Measurements from ENCODE around the gene VASN.

VASN gene

DNA sequence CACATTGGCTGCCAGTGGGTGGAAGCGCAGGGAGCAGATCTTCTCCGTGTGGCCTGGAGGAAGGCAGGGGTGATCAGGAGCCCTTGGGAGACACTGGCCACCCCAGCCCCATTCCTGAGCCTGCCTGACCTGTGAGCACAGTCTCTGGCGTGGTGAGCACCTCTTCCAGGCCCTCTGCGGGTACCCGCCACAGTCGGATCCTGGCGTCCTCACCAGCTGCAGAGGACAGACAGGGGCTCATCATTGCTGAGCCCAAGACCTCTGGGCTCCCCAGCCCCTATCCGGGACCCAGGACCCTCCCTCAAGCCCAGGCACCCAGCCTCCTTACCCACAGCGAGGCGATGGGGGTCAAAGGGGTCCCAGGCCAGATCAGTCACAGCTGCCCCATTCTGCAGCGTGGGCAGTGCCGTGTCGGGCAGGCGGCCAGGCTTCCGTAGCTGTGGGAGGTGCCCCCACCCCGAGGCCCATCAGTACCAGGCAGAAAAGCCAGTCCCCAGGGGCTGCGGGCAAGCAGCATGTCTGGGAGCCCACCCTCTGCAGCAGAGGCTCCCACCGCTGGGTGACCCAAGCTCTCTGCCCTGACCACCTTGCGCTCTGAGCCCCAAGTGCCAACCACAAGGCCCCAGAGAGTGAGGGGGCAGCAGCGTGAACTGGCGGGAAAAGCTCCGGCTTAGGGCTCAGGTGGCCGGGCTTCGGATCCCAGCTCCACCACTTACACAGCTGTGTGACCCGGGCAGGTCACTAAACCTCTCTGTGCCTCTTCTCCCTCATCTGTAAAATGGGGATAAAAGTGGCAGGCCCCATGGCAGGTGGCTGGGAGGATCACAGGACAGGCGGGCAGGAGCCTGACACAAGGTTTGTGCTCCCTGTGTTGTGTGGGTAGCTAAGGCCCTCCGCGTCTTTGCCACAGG, 10.4 kb upstream of the VASN start:
- Histone ChIP-seq H3K36me3 (ENCODE audit: control insufficient read depth, insufficient read depth, low read length) (peaks cover 41% of the 10 kb centered on the region), H3K4me3 (replicated peaks; ENCODE audit: low read depth, low read length) (no peak overlapping the region), H3K27me3 (replicated peaks; ENCODE audit: control insufficient read depth, insufficient read depth, low read length) (no peaks in the 10 kb centered on the region)
- TF ChIP-seq CTCF (IDR thresholded peaks at IDR 0.05; ENCODE audit: insufficient read depth, low read length, poor library complexity, severe bottlenecking) = no peak
- DNase-seq (ENCODE audit: extremely low read depth, insufficient read length) = no peak

DNA sequence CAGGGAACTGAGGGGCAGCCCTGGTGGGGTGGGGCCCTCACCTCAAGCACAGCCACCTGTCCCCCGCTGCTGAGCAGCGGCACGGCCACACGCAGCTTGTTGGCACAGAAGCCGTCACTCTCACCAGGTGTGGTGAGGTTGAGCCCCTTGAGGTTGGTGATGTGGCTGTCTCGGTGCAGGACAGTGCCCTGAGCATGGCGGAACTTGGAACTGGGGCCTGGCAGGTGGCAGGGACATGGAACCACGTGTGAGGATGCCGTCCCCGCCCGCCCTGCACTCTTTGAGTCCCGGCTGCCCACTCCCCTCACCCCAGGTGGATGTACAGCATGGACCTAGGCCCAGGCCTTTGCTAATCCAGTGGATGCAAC, 9.7 kb upstream of the VASN start:
- Histone ChIP-seq H3K27me3 (replicated peaks; ENCODE audit: control insufficient read depth, insufficient read depth, low read length) (no peaks in the 10 kb centered on the region), H3K4me3 (replicated peaks; ENCODE audit: low read depth, low read length) (no peak overlapping the region), H3K36me3 (ENCODE audit: control insufficient read depth, insufficient read depth, low read length) (peaks cover 39% of the 10 kb centered on the region)
- TF ChIP-seq CTCF (IDR thresholded peaks at IDR 0.05; ENCODE audit: insufficient read depth, low read length, poor library complexity, severe bottlenecking) = no peak
- DNase-seq (ENCODE audit: extremely low read depth, insufficient read length) = no peak

- Histone ChIP-seq H3K4me3 (replicated peaks; ENCODE audit: low read depth, low read length) (no peak overlapping the region), H3K27me3 (replicated peaks; ENCODE audit: control insufficient read depth, insufficient read depth, low read length) (no peaks in the 10 kb centered on the region), H3K36me3 (ENCODE audit: control insufficient read depth, insufficient read depth, low read length) (peaks cover 41% of the 10 kb centered on the region)
- DNase-seq (ENCODE audit: extremely low read depth, insufficient read length) = no peak
- TF ChIP-seq CTCF (IDR thresholded peaks at IDR 0.05; ENCODE audit: insufficient read depth, low read length, poor library complexity, severe bottlenecking) = no peak
These were observed 9.0 kb upstream of the VASN start for GRCh38 chr16:4362476-4363135.

- H3K36me3 ChIP-seq (ENCODE audit: control insufficient read depth, insufficient read depth, low read length) = peaks cover 29% of the 10 kb centered on the region
- TF ChIP-seq CTCF (IDR thresholded peaks at IDR 0.05; ENCODE audit: insufficient read depth, low read length, poor library complexity, severe bottlenecking) = no peak
These were observed 7.2 kb upstream of the VASN start for GRCh38 chr16:4364196-4365013.

DNA sequence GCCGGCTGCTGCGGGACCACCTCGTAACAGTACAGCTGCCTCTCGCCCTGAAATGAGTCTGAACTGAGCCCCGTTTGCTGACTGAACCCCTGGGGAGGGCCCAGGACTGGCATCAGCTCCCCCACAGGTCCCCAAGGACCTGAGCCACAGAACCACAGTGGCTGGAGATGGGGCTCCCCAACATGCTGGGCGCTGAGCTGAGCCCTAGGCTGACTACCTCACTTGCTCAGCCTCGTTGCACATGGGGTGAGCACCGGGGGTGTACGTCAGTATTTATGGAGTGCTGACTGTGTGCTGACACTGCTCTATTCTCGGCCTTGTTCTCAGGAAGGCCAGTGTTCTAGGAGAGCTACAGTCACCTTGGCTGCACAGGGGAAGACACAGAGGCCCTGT, 6.6 kb upstream of the VASN start:
- DNase-seq (ENCODE audit: extremely low read depth, insufficient read length) = peak; percentile 63
- Histone ChIP-seq H3K4me3 (replicated peaks; ENCODE audit: low read depth, low read length) (no peak overlapping the region), H3K27me3 (replicated peaks; ENCODE audit: control insufficient read depth, insufficient read depth, low read length) (no peaks in the 10 kb centered on the region), H3K36me3 (ENCODE audit: control insufficient read depth, insufficient read depth, low read length) (peaks cover 27% of the 10 kb centered on the region)
- TF ChIP-seq CTCF (IDR thresholded peaks at IDR 0.05; ENCODE audit: insufficient read depth, low read length, poor library complexity, severe bottlenecking) = no peak

More at GRCh38 chr16:4364196-4365013, 7.2 kb upstream of the VASN start:
- no peak overlapping the region for H3K4me3 ChIP-seq (replicated peaks; ENCODE audit: low read depth, low read length)
- no peaks in the 10 kb centered on the region for H3K27me3 ChIP-seq (replicated peaks; ENCODE audit: control insufficient read depth, insufficient read depth, low read length)
- DNase-seq (ENCODE audit: extremely low read depth, insufficient read length) = no peak

All from GM06990 (cell line).